ENCODE data around the gene BTBD3.

BTBD3 gene

GRCh38 chr20:11917663-11918062, at the start of gene BTBD3:
BTBD3 (plus strand) TSS chr20:11917893; CDS start chr20:11918276, 383 bp downstream.
- no peak for DNase-seq (ENCODE audit: low read depth in 3 of 3)

DNA sequence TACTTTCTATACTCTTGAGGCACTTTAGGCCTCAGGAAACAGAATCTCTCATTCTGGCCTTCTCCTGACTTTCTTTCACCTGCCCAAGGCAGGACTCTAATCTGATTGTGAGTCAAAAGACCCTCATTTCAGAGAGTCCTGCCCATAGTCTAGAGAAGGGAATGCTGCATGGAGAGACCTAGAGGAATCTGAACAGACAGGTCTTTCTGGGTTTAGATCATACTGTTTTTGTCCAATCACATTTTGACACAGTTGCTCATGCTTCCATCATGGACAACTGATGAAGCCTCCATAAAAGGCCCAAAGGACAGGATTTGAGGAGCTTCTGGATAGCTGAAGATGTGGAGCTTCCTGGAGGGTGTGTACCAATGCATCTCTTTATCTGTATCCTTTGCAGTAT, 48.1 kb upstream of the BTBD3 start:
- DNase-seq (ENCODE audit: low read depth in 3 of 3): no peak

DNA sequence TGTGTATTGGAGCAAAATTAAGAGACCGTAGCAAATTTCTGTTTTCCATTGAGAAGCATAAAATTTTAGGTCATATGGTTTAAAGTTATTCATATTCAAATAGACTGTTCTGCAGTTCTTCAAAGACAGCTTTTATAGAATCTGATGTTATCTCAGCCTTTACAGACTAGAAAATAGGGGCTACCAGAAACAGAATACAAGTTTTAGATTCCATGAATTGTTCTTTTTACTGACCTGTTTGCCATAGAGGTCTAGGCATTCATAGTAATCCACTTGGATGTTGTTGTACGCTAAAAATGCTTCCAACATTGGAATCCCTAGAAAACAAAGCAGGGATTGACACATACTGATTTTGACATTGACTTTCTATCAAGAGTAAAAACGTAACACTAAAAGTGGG, 47.3 kb upstream of the BTBD3 start:
- no peak for DNase-seq (ENCODE audit: low read depth in 3 of 3)

DNA sequence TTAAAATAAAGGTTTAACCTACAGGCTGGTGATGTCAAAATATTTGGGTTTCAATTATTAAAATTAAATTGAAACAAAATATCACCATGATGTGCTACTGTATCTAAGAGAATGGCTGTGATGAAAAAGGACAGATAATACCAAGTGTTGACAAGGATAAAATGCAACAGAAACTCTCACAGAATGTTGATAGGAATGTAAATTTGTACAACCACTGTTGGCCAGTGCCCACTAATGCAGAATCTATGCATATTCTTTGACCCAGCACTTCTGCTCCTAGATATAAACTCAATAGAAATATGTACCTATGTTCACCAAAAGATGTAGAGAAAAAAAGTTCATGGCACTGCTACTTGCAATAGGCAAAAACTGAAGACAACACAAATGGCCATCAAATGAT, 41.1 kb upstream of the BTBD3 start:
- DNase-seq (ENCODE audit: low read depth in 3 of 3): no peak

- no peak for DNase-seq (ENCODE audit: low read depth in 3 of 3)
Measured at GRCh38 chr20:11880680-11881079, 37.0 kb upstream of the BTBD3 start.

- DNase-seq (ENCODE audit: low read depth in 3 of 3): no peak
Measured at GRCh38 chr20:11881449-11881848, 36.2 kb upstream of the BTBD3 start.

DNA sequence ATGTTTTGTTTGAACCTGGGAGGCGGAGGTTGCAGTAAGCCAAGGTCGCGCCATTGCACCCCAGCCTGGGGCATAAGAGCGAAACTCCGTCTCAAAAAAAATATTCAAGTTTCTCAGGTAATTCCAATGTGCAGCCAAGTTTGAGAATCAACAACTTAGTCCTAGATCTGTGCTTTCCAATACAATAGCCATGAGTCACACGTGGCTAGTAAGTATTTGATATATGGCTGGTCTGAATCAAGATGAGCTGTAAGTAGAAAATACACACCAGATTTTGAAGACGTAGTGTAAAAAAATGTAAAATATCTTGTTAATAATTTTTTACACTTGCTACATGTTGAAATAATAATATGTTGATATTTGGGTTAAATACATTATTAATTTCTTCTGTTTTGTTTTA, 35.0 kb upstream of the BTBD3 start:
- DNase-seq (ENCODE audit: low read depth in 3 of 3): no peak

GRCh38 chr20:11888648-11889047, 29.0 kb upstream of the BTBD3 start:
- no peak for DNase-seq (ENCODE audit: low read depth in 3 of 3)

DNA sequence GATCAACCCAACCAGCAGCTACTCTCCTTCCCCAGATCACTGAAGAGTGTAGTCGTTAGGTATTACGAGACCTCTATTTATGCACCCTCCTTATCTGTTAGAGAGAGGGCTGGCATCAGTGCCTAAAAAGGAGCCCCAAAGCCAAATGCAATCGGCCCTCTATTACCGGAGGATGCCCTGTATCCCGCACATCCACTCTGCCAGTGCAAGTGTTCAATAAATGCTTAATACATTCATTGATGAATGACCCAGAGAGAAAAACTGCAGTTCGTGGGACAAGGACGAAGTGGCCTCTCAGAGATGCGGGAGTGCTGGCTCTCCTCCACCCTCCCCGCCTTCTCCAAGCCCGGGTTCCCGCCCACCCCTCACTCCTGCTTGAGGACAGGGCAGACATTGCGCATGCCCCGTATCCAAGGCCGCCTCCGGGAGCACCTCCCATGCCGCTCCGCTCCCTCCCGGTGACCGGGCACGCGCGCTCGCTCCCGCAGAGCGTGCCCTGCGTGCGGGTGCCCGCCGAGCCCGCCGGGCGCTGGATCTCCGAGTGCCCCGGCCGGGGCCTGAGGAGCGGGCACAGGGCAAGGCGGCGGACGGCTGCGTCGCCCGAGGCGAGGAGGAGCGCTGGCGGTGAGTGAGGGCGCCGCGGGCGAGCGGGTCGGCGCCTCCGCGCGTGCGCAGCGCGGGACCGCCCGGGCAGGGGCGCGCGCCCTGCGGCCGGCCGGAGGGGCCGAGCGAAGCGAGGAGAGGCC, 27.2 kb upstream of the BTBD3 start:
- peak; percentile 5 to 72 (median 53) for DNase-seq (ENCODE audit: low read depth in 3 of 3)

GRCh38 chr20:11891077-11891775, 26.5 kb upstream of the BTBD3 start:
- peak in 1 of 3 experiments; percentile 21 for DNase-seq (ENCODE audit: low read depth in 3 of 3)

GRCh38 chr20:11891776-11892545, 25.7 kb upstream of the BTBD3 start:
- peak in 1 of 3 experiments; percentile 49 for DNase-seq (ENCODE audit: low read depth in 3 of 3)

GRCh38 chr20:11894062-11894461, 23.6 kb upstream of the BTBD3 start:
- no peak for DNase-seq (ENCODE audit: low read depth in 3 of 3)

DNA sequence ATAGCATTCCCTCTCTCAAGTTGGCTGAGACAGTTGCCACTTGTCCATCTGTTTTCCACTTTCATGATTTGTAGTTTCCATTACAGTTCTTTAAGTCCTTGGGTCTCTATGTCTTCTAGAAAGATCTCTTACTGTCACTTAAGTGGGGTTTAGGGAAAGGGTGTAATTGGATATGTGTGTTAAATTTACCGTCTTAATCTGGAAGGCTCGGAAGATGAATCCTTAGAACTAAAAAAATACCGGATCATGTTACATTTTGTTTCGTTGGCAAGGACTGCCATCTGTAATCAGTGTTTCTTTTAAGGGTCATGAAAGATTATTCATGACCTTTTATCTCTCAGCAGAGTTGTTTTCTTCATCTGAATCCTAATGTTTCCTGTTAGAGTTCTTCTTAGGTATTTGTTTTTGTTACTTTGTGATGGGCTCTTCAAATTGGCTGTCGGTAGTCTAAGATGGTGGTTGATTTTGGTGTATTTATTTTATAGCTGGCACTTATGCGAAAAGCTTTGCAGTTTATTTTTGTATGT, 21.8 kb upstream of the BTBD3 start:
- DNase-seq (ENCODE audit: low read depth in 3 of 3): no peak

DNA sequence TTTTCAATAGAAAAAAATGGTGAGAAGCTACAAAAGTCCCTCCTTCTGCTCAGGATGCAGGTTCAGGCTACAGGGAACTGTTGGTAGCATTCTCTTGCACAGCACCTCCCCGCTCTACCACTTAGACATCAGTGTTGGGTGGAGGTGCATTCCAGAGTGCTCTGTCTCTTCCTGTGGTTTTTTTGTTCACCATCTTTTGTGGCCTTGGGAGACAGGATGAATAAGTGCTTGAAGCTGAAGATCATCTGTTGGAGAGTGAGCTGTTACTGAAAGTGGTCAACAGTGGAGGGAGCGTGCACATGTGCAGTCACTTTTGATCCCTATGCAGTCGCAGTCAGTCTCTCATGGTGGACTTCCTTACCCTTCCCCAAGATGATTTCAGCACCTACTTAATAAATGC, 16.6 kb upstream of the BTBD3 start:
- no peak for DNase-seq (ENCODE audit: low read depth in 3 of 3)

- DNase-seq (ENCODE audit: low read depth in 3 of 3): no peak
Measured at GRCh38 chr20:11902285-11902697, 15.4 kb upstream of the BTBD3 start.

DNA sequence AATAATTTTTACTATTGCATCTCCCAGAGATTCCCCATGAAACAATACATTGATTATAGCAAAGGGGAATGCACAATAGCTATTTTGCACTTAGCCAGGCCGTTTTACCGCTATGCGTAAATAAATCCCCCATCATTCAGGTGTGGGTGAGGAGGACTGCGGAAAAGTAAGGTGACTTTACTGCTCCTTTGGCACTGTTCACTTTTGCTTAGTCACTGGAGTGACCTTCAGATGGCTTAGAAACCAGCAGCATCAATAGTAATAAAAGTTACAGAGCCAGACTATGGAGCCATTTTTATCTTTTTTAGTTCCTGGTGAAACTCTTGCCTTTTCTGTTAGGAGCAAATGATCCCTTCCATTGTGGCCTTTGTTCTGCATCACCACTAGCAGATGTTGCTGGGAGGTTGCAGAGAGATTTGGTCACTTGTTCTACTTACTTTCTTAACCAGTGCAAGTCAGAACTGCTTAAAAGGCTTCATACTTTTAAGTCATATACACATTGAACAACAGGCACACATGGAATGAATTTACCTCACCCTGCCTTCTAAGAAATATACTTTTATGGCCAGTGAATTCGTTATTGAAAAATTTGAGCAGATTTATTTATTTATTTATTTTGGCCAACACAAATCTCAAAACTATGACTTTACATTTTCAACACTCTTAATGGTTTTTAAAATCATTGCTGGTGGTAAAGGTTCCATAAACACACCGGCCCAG, 12.1 kb upstream of the BTBD3 start:
- no peak for DNase-seq (ENCODE audit: low read depth in 3 of 3)

GRCh38 chr20:11906626-11907480, 10.8 kb upstream of the BTBD3 start:
- DNase-seq (ENCODE audit: low read depth in 3 of 3): no peak

GRCh38 chr20:11907621-11908020, 10.1 kb upstream of the BTBD3 start:
- DNase-seq (ENCODE audit: low read depth in 3 of 3): no peak

DNA sequence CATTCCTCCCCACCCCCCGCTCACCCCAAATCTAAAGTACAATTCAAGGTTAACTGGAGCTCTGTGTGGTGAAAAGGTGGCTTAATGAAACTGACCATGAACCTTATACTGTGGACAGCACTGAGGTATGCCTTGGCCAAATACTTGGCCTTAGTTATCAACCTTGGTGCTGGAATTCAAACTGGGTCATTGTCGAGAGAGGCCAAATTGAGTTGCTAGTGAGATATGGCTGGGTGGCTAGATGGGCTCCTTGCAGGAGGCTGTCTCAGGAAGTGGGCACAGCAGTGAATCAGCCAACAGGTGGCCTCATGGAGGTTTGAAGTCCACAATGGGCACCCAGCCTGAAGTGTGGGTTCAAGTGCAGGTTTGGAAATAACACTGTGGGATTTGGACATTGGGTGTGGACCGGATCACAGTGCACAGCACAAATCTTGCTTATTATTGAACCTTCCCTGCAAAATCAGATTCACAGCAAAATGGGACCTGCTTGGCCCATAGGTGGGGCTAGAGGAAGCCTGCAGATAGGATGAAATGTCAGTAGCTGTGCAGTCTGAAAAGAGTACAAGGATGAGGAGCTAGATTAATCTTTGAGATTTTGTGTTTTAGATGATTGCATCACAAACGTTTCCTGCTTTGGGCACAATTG, 5.6 kb upstream of the BTBD3 start:
- DNase-seq (ENCODE audit: low read depth in 3 of 3): no peak
